ENCODE measurements around the gene MATK. TPM values are rescaled to one million over a fixed set of nuclear protein-coding genes. Genes with fewer than 3 reads are reported as not detected.

The MATK gene
- total and polyA plus RNA-seq, 10 of the 15 experiments (the other 5 are each of a cell fraction or from before 2014, with no cell fraction given): 0.24 to 2.2 (median 1.1) TPM; not detected in 2

- TF ChIP-seq BHLHE40 (IDR thresholded peaks at IDR 0.05; ENCODE audit: borderline replicate concordance in 1 of 2, low read depth in 2 of 2, low read length in 1 of 2) (peak; percentile 6 to 51; a peak in 1 of 4 replicates), HDGF (IDR thresholded peaks at IDR 0.05) (0 out of 2 replicates have a peak, but pooled peaks have one; percentile 61), NR2C2 (IDR thresholded peaks at IDR 0.05; ENCODE audit: borderline replicate concordance, control insufficient read depth, insufficient read length, low read depth) (no peak), CUX1 (IDR thresholded peaks at IDR 0.05; ENCODE audit: insufficient replicate concordance, low read depth, low read length) (no peak), EGR1 (IDR thresholded peaks at IDR 0.05; ENCODE audit: borderline replicate concordance in 1 of 2, low read depth in 2 of 2, low read length in 2 of 2) (peak in 1 of 2 experiments; percentile 88; a peak in 2 of 3 replicates), MXI1 (IDR thresholded peaks at IDR 0.05; ENCODE audit: low read depth, low read length) (0 out of 2 replicates have a peak, but pooled peaks have one; percentile 41), RFX5 (IDR thresholded peaks at IDR 0.05; ENCODE audit: low read depth, low read length) (no peak), CHD4 (IDR thresholded peaks at IDR 0.05) (no peak), CBX5 (IDR thresholded peaks at IDR 0.05; ENCODE audit: low read depth) (no peak), ATF2 (IDR thresholded peaks at IDR 0.05; ENCODE audit: low read length) (no peak), TCF12 (IDR thresholded peaks at IDR 0.05; ENCODE audit: low read depth, low read length) (0 out of 2 replicates have a peak, but pooled peaks have one; percentile 12), GABPA (IDR thresholded peaks at IDR 0.05; ENCODE audit: low read depth) (peak; percentile 77), MTA2 (IDR thresholded peaks at IDR 0.05; ENCODE audit: low read depth) (0 out of 2 replicates have a peak, but pooled peaks have one; percentile 8), PAX5 (IDR thresholded peaks at IDR 0.05; ENCODE audit: borderline replicate concordance, low read depth, low read length) (no peak), DPF2 (IDR thresholded peaks at IDR 0.05) (peak; percentile 77), ASH2L (IDR thresholded peaks at IDR 0.05; ENCODE audit: borderline replicate concordance, low read depth) (no peak), HCFC1 (IDR thresholded peaks at IDR 0.05; ENCODE audit: low read length) (peak; percentile 95), EZH2 (IDR thresholded peaks at IDR 0.05; ENCODE audit: borderline replicate concordance, control insufficient read depth, low read depth, low read length) (no peak), EED (IDR thresholded peaks at IDR 0.05; ENCODE audit: low read depth) (peak; percentile 17; the same call in 1 of the 2 replicates), MAX (IDR thresholded peaks at IDR 0.05; ENCODE audit: low read depth, low read length) (no peak), HDAC2 (IDR thresholded peaks at IDR 0.05) (no peak)
- TF ChIP-seq, protein P1, sequence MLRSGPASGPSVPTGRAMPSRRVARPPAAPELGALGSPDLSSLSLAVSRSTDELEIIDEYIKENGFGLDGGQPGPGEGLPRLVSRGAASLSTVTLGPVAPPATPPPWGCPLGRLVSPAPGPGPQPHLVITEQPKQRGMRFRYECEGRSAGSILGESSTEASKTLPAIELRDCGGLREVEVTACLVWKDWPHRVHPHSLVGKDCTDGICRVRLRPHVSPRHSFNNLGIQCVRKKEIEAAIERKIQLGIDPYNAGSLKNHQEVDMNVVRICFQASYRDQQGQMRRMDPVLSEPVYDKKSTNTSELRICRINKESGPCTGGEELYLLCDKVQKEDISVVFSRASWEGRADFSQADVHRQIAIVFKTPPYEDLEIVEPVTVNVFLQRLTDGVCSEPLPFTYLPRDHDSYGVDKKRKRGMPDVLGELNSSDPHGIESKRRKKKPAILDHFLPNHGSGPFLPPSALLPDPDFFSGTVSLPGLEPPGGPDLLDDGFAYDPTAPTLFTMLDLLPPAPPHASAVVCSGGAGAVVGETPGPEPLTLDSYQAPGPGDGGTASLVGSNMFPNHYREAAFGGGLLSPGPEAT (IDR thresholded peaks at IDR 0.05; ENCODE audit: low read depth): peak; percentile 73
Observed at GRCh38 chr19:3761382-3762129, 24.6 kb downstream of the MATK start, which contains the start of gene APBA3 (continued).

All from GM12878 (cell line).